Endothelial cell of umbilical vein (primary cell): ENCODE results near the gene SENP5. TPM values are rescaled to one million over a fixed set of nuclear protein-coding genes. Genes with fewer than 3 reads are reported as not detected.

Experiments
- BruUV-seq: library from RNA; stranded (reverse); fragments of 400-500 nt; replicated peaks from 2 replicates; lab custom pipeline; 2021; lab: Mats Ljungman, UMichigan
- CTCF ChIA-PET: fragments of 300-600, 350-600 bp; sonication (Branson Sonifier 250); formaldehyde crosslinking; loops from one replicate; lab custom pipeline; 2021; ENCODE audit warnings: antibody characterized with exemption, inconsistent platforms; lab: Charles Lee
- POLR2A ChIA-PET: fragments of 300-600, 350-600 bp; sonication (Branson Sonifier 250); formaldehyde crosslinking; loops from one replicate; lab custom pipeline; 2021; ENCODE audit warnings: antibody characterized with exemption, inconsistent platforms; lab: Charles Lee
- DNase-seq: peaks from one replicate; pipeline ENCODE4 v3.0.0-alpha.2; 2011; ENCODE audit warnings: low read depth, low spot score
- FAIRE-seq: peaks from 2 replicates; lab custom pipeline; 2011; peaks lifted over from hg19 to GRCh38; lab: Jason Lieb, UNC
- H2AFZ ChIP-seq: 2 replicates; pipeline ENCODE4 v1.6.0; 2012; ENCODE audit warnings: low read depth, low read length, control low read depth, inconsistent platforms
- H3K27ac ChIP-seq: 2 replicates; pipeline ENCODE4 v1.5.1; 2011; ENCODE audit warnings: low read depth, mild to moderate bottlenecking, control low read depth, low read length, moderate library complexity; ENCODE audit not compliant: insufficient read depth
- H3K27me3 ChIP-seq, 2 experiments: 2 replicates each; pipeline versions ENCODE4 v1.6.0 to v1.6.1; 2011; ENCODE audit warnings: low read length in 2 of 2, mixed read lengths in 1 of 2; ENCODE audit not compliant: control insufficient read depth in 2 of 2, insufficient read depth in 2 of 2
- H3K36me3 ChIP-seq, 2 experiments: 2 replicates in 1 of 2; 3 replicates in 1 of 2; pipeline ENCODE4 v1.5.1; 2011; ENCODE audit warnings: low read length in 2 of 2, mild to moderate bottlenecking in 1 of 2, moderate library complexity in 1 of 2; ENCODE audit not compliant: control insufficient read depth in 2 of 2, insufficient read depth in 2 of 2; ENCODE audit errors: extremely low read depth in 1 of 2
- H3K4me1 ChIP-seq: 3 replicates; pipeline ENCODE4 v1.5.1; 2011; ENCODE audit warnings: mild to moderate bottlenecking, low read length; ENCODE audit not compliant: control insufficient read depth, insufficient read depth; ENCODE audit errors: extremely low read depth
- H3K4me2 ChIP-seq: 2 replicates; pipeline ENCODE4 v1.6.1; 2011; ENCODE audit warnings: low read length, control low read depth, mixed read lengths; ENCODE audit not compliant: insufficient read depth
- H3K4me3 ChIP-seq, 3 experiments: fragments of 200-600 bp in 1 of 3; sonication (generic), shearing (Covaris generic) in 1 of 3; replicated peaks in 1 of 3; 2 replicates each; pipeline ENCODE4 v1.5.1; 2011 to 2016; ENCODE audit warnings: control low read depth in 3 of 3, low read length in 3 of 3, mild to moderate bottlenecking in 2 of 3, inconsistent platforms in 1 of 3, low read depth in 1 of 3, moderate library complexity in 1 of 3; ENCODE audit not compliant: insufficient read depth in 1 of 3
- H3K79me2 ChIP-seq: 2 replicates; pipeline ENCODE4 v1.6.0; 2012; ENCODE audit warnings: low read length, inconsistent platforms; ENCODE audit not compliant: control insufficient read depth, insufficient read depth
- H3K9ac ChIP-seq: replicated peaks from 2 replicates; pipeline ENCODE3; 2011; ENCODE audit warnings: low read length, control low read depth; ENCODE audit not compliant: insufficient read depth; ENCODE audit errors: extremely low read depth
- H3K9me1 ChIP-seq: replicated peaks from 3 replicates; pipeline ENCODE4 v1.6.0; 2011; ENCODE audit warnings: mild to moderate bottlenecking, low read length; ENCODE audit not compliant: control insufficient read depth, insufficient read depth; ENCODE audit errors: extremely low read depth
- H3K9me3 ChIP-seq: replicated peaks from 2 replicates; pipeline ENCODE4 v1.5.1; 2012; ENCODE audit warnings: low read length, inconsistent platforms; ENCODE audit not compliant: control insufficient read depth, insufficient read depth
- H4K20me1 ChIP-seq: replicated peaks from 2 replicates; pipeline ENCODE3; 2011; ENCODE audit warnings: mild to moderate bottlenecking, low read length; ENCODE audit not compliant: control insufficient read depth, insufficient read depth; ENCODE audit errors: extremely low read depth
- EZH2 ChIP-seq: IDR thresholded peaks from 2 replicates; pipeline ENCODE4 v1.6.1; 2012; ENCODE audit warnings: borderline replicate concordance, low read depth, mild to moderate bottlenecking, moderate library complexity, low read length, inconsistent platforms; ENCODE audit not compliant: severe bottlenecking
- FOS ChIP-seq: IDR thresholded peaks from 2 replicates; pipeline ENCODE4 v1.6.1; 2011; ENCODE audit warnings: mild to moderate bottlenecking, low read length, moderate library complexity, borderline replicate concordance; ENCODE audit not compliant: insufficient read depth
- GATA2 ChIP-seq: IDR thresholded peaks from 2 replicates; pipeline ENCODE4 v1.7.0; 2011; ENCODE audit warnings: low read depth, mild to moderate bottlenecking, moderate library complexity, mixed read lengths, low read length; ENCODE audit not compliant: insufficient read length, insufficient read depth
- JUN ChIP-seq: IDR thresholded peaks from 2 replicates; pipeline ENCODE4 v1.6.1; 2011; ENCODE audit warnings: borderline replicate concordance, low read depth; ENCODE audit not compliant: insufficient read length, insufficient read depth
- MYC ChIP-seq: IDR thresholded peaks from one replicate; pipeline ENCODE4 v1.6.1; 2011; ENCODE audit warnings: mild to moderate bottlenecking, low read depth, low read length
- POLR2A ChIP-seq: IDR thresholded peaks from 2 replicates; pipeline ENCODE4 v1.6.1; 2012; ENCODE audit warnings: low read depth, mild to moderate bottlenecking, control low read depth, low read length
- POLR2AphosphoS5 ChIP-seq: IDR thresholded peaks from 2 replicates; pipeline ENCODE4 v1.6.1; 2012; ENCODE audit warnings: low read depth, mild to moderate bottlenecking, control low read depth, low read length, moderate library complexity; ENCODE audit not compliant: insufficient read depth
- dilution Hi-C: fragments of 300-500 bp; cut with MboI; formaldehyde crosslinking; loops from one replicate; pipeline ENCODE4 v1.15.0; 2019; ENCODE audit warnings: low sequenced_read_pairs; ENCODE audit not compliant: extremely low pct_ligation_motif_present
- intact Hi-C: fragments of 100-400 bp; cut with micrococcal nuclease; formaldehyde crosslinking; loops from one replicate; pipeline ENCODE4 v1.10.0; 2022
- polyA plus RNA-seq, 4 experiments: library from polyadenylated mRNA; depleted of rRNA in 3 of 4; stranded (reverse) in 3 of 4; unstranded in 1 of 4; fragments of >200 nt; gene quantifications; 2 replicates each; pipeline versions ENCODE4 v1.2.1 to v1.2.3, GENCODE V29; 2011 to 2012; ENCODE audit warnings: missing spikeins in 1 of 4
- total RNA-seq: library from RNA; stranded (reverse); gene quantifications from 2 replicates; pipeline ENCODE4 v1.2.3, GENCODE V29; 2021
- TF ChIP-seq, protein P1 (sequence below), 2 donors: IDR thresholded peaks; 1 replicate in 1 of 2; 2 replicates in 1 of 2; pipeline ENCODE4 v1.5.1; 2011; ENCODE audit warnings: low read length in 2 of 2, mild to moderate bottlenecking in 2 of 2, moderate library complexity in 2 of 2, control low read depth in 1 of 2, inconsistent platforms in 1 of 2, low read depth in 1 of 2; ENCODE audit not compliant: insufficient read depth in 1 of 2; ENCODE audit errors: extremely low read depth in 1 of 2
- TF ChIP-seq, protein P2 (sequence below): IDR thresholded peaks from 2 replicates; pipeline ENCODE4 v1.6.1; 2011; ENCODE audit not compliant: insufficient read depth, insufficient read length

SENP5 gene
- total and polyA plus RNA-seq, 2 donors (not counting 3 experiments of a cell fraction or from before 2014, with no cell fraction given): 7.9 to 33.5 TPM

DNA sequence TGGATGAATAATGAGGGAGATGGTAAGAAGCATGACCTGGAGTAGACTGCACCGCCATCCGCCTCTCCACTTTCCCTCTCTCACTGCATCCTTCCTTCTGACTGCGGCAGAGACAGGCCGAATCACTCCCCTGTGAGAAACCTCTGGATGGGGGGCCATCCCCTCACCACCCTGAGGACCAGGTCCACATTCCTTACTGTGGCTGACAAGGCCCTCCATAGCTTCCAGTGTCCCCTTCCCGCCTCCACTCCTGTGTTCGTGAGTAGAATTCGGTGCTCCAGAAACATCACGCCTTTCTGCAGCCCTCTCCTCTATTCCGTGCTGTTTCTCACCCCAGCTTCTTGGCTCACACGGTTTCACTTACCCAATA is 98.1 kb downstream of the SENP5 start:
- no peak overlapping the region for H3K27ac ChIP-seq
- POLR2A ChIA-PET: no interaction called here
- no peak overlapping the region for H3K4me3 ChIP-seq
- no peak for FAIRE-seq
- H3K9me3 ChIP-seq: no peaks in the 10 kb centered on the region
- H3K4me2 ChIP-seq: no peak overlapping the region
- BruUV-seq: no TSS peak
- H2AFZ ChIP-seq: no peak overlapping the region
- H3K27me3 ChIP-seq: peaks cover 0 to 2% of the 10 kb centered on the region in 2 experiments
- dilution Hi-C loops (no loop called here), intact Hi-C loops (loop anchor here (5.0 kb wide), 1 partner anchor 443 kb away; no protein-coding TSS in a partner anchor)
- H3K9me1 ChIP-seq: no peaks in the 10 kb centered on the region
- DNase-seq: no peak
- no peaks in the 10 kb centered on the region for H3K36me3 ChIP-seq
- no peak for TF ChIP-seq GATA2
- CTCF ChIA-PET: interaction anchor here (1.2 kb wide), 1 partner anchor 280 kb away, joined by 3 read pairs; no protein-coding TSS in a partner anchor
- no peaks in the 10 kb centered on the region for H4K20me1 ChIP-seq
- no peaks in the 10 kb centered on the region for H3K79me2 ChIP-seq
- H3K9ac ChIP-seq: no peak overlapping the region
- peaks cover 3% of the 10 kb centered on the region for H3K4me1 ChIP-seq

DNA sequence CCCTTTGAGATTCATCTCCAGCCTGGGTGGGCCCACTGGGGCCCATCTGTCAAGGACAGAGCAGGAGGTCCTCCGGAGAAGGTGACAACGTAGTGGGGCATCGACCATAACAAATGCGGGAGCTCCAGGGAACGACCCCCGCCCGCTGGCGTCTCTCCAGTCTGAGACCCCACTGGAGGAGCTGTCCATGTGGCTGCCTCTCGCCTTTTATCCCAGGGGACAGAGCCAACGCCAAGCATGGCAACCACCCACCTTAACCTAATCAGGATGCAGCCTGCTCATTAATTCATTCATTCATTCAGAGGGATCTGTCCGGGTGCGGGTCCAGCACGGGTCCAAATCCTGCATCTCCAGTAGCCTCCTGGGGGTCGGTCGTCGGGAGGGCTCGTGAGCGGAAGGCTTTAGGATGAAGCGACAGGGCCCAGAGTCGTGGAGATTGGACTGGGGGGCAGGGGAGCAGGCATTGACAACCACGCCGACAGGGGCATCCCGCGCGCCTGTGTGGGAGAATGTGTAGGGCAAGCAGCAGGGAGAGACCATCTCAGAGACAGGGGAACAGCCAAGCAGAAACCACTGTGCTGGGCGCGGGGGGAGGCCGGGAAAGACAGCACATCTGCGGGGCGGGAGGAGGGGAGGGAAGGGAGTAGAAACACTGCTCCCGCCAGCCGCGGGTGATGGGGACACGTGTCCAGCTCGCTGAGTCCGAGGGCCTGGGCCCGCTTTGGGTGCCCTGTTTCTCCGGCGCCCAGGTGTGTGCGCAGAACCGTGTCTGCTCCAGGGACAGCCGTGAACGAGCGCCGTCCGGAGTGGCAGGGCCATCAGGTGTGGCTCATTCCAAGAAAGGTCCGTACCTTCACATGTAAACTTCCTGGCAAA is 99.0 kb downstream of the SENP5 start:
- Histone ChIP-seq H3K27me3 (peaks cover 0 to 2% of the 10 kb centered on the region in 2 experiments), H3K36me3 (no peaks in the 10 kb centered on the region), H3K79me2 (no peaks in the 10 kb centered on the region), H3K9me3 (no peaks in the 10 kb centered on the region), H4K20me1 (no peaks in the 10 kb centered on the region), H3K9me1 (no peaks in the 10 kb centered on the region), H3K27ac (no peak overlapping the region), H3K9ac (no peak overlapping the region), H3K4me2 (no peak overlapping the region), H3K4me3 (no peak overlapping the region), H2AFZ (no peak overlapping the region), H3K4me1 (peaks cover 3% of the 10 kb centered on the region)
- no peak for TF ChIP-seq POLR2AphosphoS5
- no peak for TF ChIP-seq GATA2
- TF ChIP-seq, protein P1, sequence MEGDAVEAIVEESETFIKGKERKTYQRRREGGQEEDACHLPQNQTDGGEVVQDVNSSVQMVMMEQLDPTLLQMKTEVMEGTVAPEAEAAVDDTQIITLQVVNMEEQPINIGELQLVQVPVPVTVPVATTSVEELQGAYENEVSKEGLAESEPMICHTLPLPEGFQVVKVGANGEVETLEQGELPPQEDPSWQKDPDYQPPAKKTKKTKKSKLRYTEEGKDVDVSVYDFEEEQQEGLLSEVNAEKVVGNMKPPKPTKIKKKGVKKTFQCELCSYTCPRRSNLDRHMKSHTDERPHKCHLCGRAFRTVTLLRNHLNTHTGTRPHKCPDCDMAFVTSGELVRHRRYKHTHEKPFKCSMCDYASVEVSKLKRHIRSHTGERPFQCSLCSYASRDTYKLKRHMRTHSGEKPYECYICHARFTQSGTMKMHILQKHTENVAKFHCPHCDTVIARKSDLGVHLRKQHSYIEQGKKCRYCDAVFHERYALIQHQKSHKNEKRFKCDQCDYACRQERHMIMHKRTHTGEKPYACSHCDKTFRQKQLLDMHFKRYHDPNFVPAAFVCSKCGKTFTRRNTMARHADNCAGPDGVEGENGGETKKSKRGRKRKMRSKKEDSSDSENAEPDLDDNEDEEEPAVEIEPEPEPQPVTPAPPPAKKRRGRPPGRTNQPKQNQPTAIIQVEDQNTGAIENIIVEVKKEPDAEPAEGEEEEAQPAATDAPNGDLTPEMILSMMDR (IDR thresholded peaks at IDR 0.05; ENCODE audit: extremely low read depth in 1 of 2, insufficient read depth in 1 of 2, low read depth in 1 of 2, low read length in 2 of 2): no peak
- no peak for TF ChIP-seq JUN
- TF ChIP-seq MYC: no peak
- no peak for TF ChIP-seq EZH2
- no peak for TF ChIP-seq FOS
- TF ChIP-seq, protein P2, sequence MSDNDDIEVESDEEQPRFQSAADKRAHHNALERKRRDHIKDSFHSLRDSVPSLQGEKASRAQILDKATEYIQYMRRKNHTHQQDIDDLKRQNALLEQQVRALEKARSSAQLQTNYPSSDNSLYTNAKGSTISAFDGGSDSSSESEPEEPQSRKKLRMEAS: no peak
- TF ChIP-seq POLR2A: no peak
- intact Hi-C loops (loop anchor here (5.0 kb wide), 1 partner anchor 444 kb away; no protein-coding TSS in a partner anchor), dilution Hi-C loops (no loop called here)
- ChIA-PET POLR2A (no interaction called here), CTCF (interaction anchor here (1.2 kb wide), 1 partner anchor 281 kb away, joined by 3 read pairs; no protein-coding TSS in a partner anchor)
- DNase-seq (no peak), FAIRE-seq (no peak)
- BruUV-seq: no TSS peak
